ENCODE measurements around the gene ZNF621.

DNA sequence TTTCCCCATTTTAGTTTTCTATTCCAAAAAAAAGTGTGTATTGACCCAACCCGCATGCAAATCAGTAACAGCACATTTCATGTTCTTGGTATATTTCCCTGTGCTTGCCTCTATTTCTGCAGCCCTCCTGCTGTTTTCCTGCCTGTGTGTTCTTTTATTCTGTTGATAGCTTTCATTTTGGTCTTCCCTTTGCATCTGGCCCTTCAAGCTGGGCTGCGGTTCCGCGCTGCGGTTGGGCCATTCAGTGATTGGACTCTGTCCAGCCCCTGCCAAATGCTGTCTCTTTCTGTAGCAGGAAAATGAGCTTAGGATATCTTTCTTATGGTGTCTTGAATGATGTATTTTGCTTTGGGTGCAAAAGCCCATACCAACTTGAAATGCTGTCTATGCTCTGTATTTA lies 49.9 kb downstream of the ZNF621 start:
- TF ChIP-seq, protein P1, sequence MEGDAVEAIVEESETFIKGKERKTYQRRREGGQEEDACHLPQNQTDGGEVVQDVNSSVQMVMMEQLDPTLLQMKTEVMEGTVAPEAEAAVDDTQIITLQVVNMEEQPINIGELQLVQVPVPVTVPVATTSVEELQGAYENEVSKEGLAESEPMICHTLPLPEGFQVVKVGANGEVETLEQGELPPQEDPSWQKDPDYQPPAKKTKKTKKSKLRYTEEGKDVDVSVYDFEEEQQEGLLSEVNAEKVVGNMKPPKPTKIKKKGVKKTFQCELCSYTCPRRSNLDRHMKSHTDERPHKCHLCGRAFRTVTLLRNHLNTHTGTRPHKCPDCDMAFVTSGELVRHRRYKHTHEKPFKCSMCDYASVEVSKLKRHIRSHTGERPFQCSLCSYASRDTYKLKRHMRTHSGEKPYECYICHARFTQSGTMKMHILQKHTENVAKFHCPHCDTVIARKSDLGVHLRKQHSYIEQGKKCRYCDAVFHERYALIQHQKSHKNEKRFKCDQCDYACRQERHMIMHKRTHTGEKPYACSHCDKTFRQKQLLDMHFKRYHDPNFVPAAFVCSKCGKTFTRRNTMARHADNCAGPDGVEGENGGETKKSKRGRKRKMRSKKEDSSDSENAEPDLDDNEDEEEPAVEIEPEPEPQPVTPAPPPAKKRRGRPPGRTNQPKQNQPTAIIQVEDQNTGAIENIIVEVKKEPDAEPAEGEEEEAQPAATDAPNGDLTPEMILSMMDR (IDR thresholded peaks at IDR 0.05; ENCODE audit: low read depth, low read length, poor library complexity, severe bottlenecking): no peak
- no peak for TF ChIP-seq EZH2phosphoT487 (IDR thresholded peaks at IDR 0.05; ENCODE audit: borderline replicate concordance, low read length)

All from DOHH2 (cell line).